G401 (cell line): ENCODE results near the gene RNLS. TPM values are rescaled to one million over a fixed set of nuclear protein-coding genes. Genes with fewer than 3 reads are reported as not detected.

Experiments
- DNase-seq: peaks from one replicate; pipeline ENCODE4 v3.0.0-alpha.2; 2015; ENCODE audit warnings: low spot score
- in situ Hi-C: cut with HindIII; loops from 2 replicates; pipeline ENCODE4 v1.10.0; 2016; ENCODE audit warnings: low sequenced_read_pairs, mixed read lengths
- total RNA-seq: library from RNA; depleted of rRNA; stranded (reverse); fragments of >200 nt; shearing (Covaris generic); gene quantifications from 2 replicates; pipeline ENCODE4 v1.2.3, GENCODE V29; 2014

The RNLS gene
- total RNA-seq, 1 experiment from 2014 or later = 1.8 TPM

- in situ Hi-C loops = no loop called here
- no peak for DNase-seq
Measured at GRCh38 chr10:88256886-88257285, 326.2 kb downstream of the RNLS start.

- no peak for DNase-seq
- in situ Hi-C loops = no loop called here
Measured at GRCh38 chr10:88256013-88256680, 327.0 kb downstream of the RNLS start.

- no peak for DNase-seq
- in situ Hi-C loops = no loop called here
Measured at GRCh38 chr10:88254091-88254490, 329.0 kb downstream of the RNLS start.

- in situ Hi-C loops = no loop called here
- DNase-seq = no peak
Measured at GRCh38 chr10:88253622-88254021, 329.5 kb downstream of the RNLS start.

- in situ Hi-C loops = no loop called here
- no peak for DNase-seq
Measured at GRCh38 chr10:88253128-88253527, 330.0 kb downstream of the RNLS start.

GRCh38 chr10:88249450-88249849 is 333.7 kb downstream of the RNLS start:
- DNase-seq = no peak
- in situ Hi-C loops = no loop called here

GRCh38 chr10:88246675-88247074 is 336.4 kb downstream of the RNLS start:
- DNase-seq = peak; percentile 47
- in situ Hi-C loops = no loop called here

- in situ Hi-C loops = no loop called here
- peak; percentile 87 for DNase-seq
Measured at GRCh38 chr10:88245974-88246511, 337.1 kb downstream of the RNLS start.

GRCh38 chr10:88244781-88245625 is 338.1 kb downstream of the RNLS start:
- DNase-seq = no peak
- in situ Hi-C loops = no loop called here

GRCh38 chr10:88243836-88244730 is 339.0 kb downstream of the RNLS start:
- peak; percentile 97 for DNase-seq
- in situ Hi-C loops = no loop called here

- in situ Hi-C loops = no loop called here
Measured at GRCh38 chr10:88243202-88243744, 339.8 kb downstream of the RNLS start.

GRCh38 chr10:88241501-88241900 is 341.6 kb downstream of the RNLS start:
- in situ Hi-C loops = no loop called here
- no peak for DNase-seq

More at GRCh38 chr10:88243202-88243744, 339.8 kb downstream of the RNLS start:
- no peak for DNase-seq

- DNase-seq = no peak
- in situ Hi-C loops = no loop called here
Measured at GRCh38 chr10:88239212-88239611, 343.9 kb downstream of the RNLS start.

- peak; percentile 78 for DNase-seq
- in situ Hi-C loops = no loop called here
Measured at GRCh38 chr10:88238615-88238914, 344.6 kb downstream of the RNLS start.

GRCh38 chr10:88237896-88238614 is 345.1 kb downstream of the RNLS start:
- in situ Hi-C loops = no loop called here
- no peak for DNase-seq

- DNase-seq = no peak
- in situ Hi-C loops = no loop called here
Measured at GRCh38 chr10:88236121-88236743, 346.9 kb downstream of the RNLS start.

GRCh38 chr10:88234297-88234696 is 348.8 kb downstream of the RNLS start:
- DNase-seq = no peak
- in situ Hi-C loops = no loop called here

GRCh38 chr10:88233870-88234269 is 349.2 kb downstream of the RNLS start:
- DNase-seq = no peak
- in situ Hi-C loops = no loop called here
